HCT116 (cell line): ENCODE results near the gene HAND2. TPM values are rescaled to one million over a fixed set of nuclear protein-coding genes. Genes with fewer than 3 reads are reported as not detected.

ENCODE experiments used
- ATAC-seq: fragments of 200-7000 bp; cut with Tn5 transposase; 2 replicates; pipeline ENCODE4 v1.9.1; 2020; ENCODE audit warnings: mild to moderate bottlenecking, moderate library complexity
- BruUV-seq: library from RNA; stranded (reverse); fragments of 400-500 nt; replicated peaks from 2 replicates; lab custom pipeline; 2021; lab: Mats Ljungman, UMichigan
- CTCF ChIA-PET: fragments of 300-600 bp; sonication (Branson Sonifier 250); formaldehyde crosslinking; loops from one replicate; lab custom pipeline; 2021; ENCODE audit warnings: antibody characterized with exemption; lab: Charles Lee
- POLR2A ChIA-PET: fragments of 300-600, 350-600 bp; sonication (Branson Sonifier 250); formaldehyde crosslinking; loops from one replicate; lab custom pipeline; 2021; ENCODE audit warnings: antibody characterized with exemption; lab: Charles Lee
- RAD21 ChIA-PET, 2 experiments: fragments of 300-600 bp; sonication (Branson Sonifier 250); formaldehyde crosslinking; loops; one replicate each; lab custom pipeline; 2023; ENCODE audit warnings: low total read pairs in 2 of 2; ENCODE audit not compliant: uncharacterized antibody in 2 of 2, unreplicated experiment in 2 of 2, low non-redundant PET in 1 of 2; lab: Charles Lee
- DNase-seq: peaks from one replicate; pipeline ENCODE4 v3.0.0-alpha.2; 2010; ENCODE audit warnings: low read depth, low spot score
- H2AFZ ChIP-seq: fragments of 200-600 bp; shearing (Covaris generic), sonication (generic); 2 replicates; pipeline ENCODE4 v1.6.1; 2017; ENCODE audit warnings: low read depth, mixed run types, mixed read lengths, antibody characterized with exemption, low read length; ENCODE audit not compliant: poor library complexity, severe bottlenecking
- H3K27ac ChIP-seq: 2 replicates; pipeline ENCODE4 v1.5.1; 2012; ENCODE audit warnings: low read depth, low read length
- H3K27me3 ChIP-seq: fragments of 200-600 bp; sonication (generic); 2 replicates; pipeline ENCODE4 v1.6.1; 2016; ENCODE audit warnings: mixed run types, low read length, mixed read lengths; ENCODE audit not compliant: insufficient read depth
- H3K36me3 ChIP-seq, 2 experiments: fragments of 200-500 bp in 1 of 2; fragments of 200-600 bp in 1 of 2; sonication (Bioruptor generic) in 1 of 2; sonication (generic) in 1 of 2; 2 replicates each; pipeline versions ENCODE4 v1.5.1 to v1.6.1; 2014 to 2016; ENCODE audit warnings: low read length in 2 of 2, inconsistent platforms in 1 of 2, mixed read lengths in 1 of 2, mixed run types in 1 of 2; ENCODE audit not compliant: insufficient read depth in 2 of 2, control insufficient read depth in 1 of 2
- H3K4me1 ChIP-seq, 2 experiments: fragments of 200-600 bp in 1 of 2; sonication (generic) in 1 of 2; 2 replicates each; pipeline versions ENCODE4 v1.5.1 to v1.6.1; 2012 to 2017; ENCODE audit warnings: low read length in 2 of 2, inconsistent platforms in 1 of 2, mild to moderate bottlenecking in 1 of 2, mixed read lengths in 1 of 2, mixed run types in 1 of 2, moderate library complexity in 1 of 2; ENCODE audit not compliant: insufficient read depth in 2 of 2, control insufficient read depth in 1 of 2
- H3K4me2 ChIP-seq: fragments of 200-600 bp; sonication (generic); 2 replicates; pipeline ENCODE4 v1.6.1; 2017; ENCODE audit warnings: mixed run types, low read length, mixed read lengths
- H3K4me3 ChIP-seq, 2 experiments: fragments of 200-600 bp in 1 of 2; sonication (generic) in 1 of 2; replicated peaks in 1 of 2; 2 replicates each; pipeline ENCODE4 v1.5.1; 2011 to 2016; ENCODE audit warnings: low read length in 2 of 2, control low read depth in 1 of 2, low read depth in 1 of 2, mild to moderate bottlenecking in 1 of 2, mixed read lengths in 1 of 2, mixed run types in 1 of 2
- H3K79me2 ChIP-seq: fragments of 200-600 bp; sonication (generic); 2 replicates; pipeline ENCODE4 v1.6.1; 2017; ENCODE audit warnings: mild to moderate bottlenecking, mixed run types, low read length, moderate library complexity, mixed read lengths; ENCODE audit not compliant: insufficient read depth
- H3K9ac ChIP-seq: fragments of 200-600 bp; sonication (generic); 2 replicates; pipeline ENCODE4 v1.6.1; 2016; ENCODE audit warnings: low read length, mixed read lengths
- H3K9me2 ChIP-seq: fragments of 200-600 bp; sonication (generic), shearing (Covaris generic); 2 replicates; pipeline ENCODE4 v1.6.1; 2017; ENCODE audit warnings: mixed run types, mild to moderate bottlenecking, moderate library complexity; ENCODE audit not compliant: insufficient read depth
- H3K9me3 ChIP-seq, 2 experiments: fragments of 200-500 bp in 1 of 2; fragments of 200-600 bp in 1 of 2; sonication (Bioruptor generic) in 1 of 2; sonication (generic) in 1 of 2; 2 replicates each; pipeline ENCODE4 v1.6.1; 2014 to 2017; ENCODE audit warnings: low read length in 2 of 2, mixed read lengths in 2 of 2, inconsistent platforms in 1 of 2, low read depth in 1 of 2, mild to moderate bottlenecking in 1 of 2, mixed run types in 1 of 2, moderate library complexity in 1 of 2; ENCODE audit not compliant: control insufficient read depth in 1 of 2, insufficient read depth in 1 of 2
- H4K20me1 ChIP-seq: fragments of 200-600 bp; sonication (generic), shearing (Covaris generic); 2 replicates; pipeline ENCODE4 v1.6.1; 2017; ENCODE audit warnings: mixed run types, mild to moderate bottlenecking, moderate library complexity; ENCODE audit not compliant: insufficient read depth
- ATF3 ChIP-seq: IDR thresholded peaks from 2 replicates; pipeline ENCODE4 v1.6.1; 2012
- CBX3 ChIP-seq: IDR thresholded peaks from 2 replicates; pipeline ENCODE4 v1.6.1; 2012; ENCODE audit warnings: low read depth
- CTCF ChIP-seq, 3 experiments: fragments of 200-600 bp in 1 of 3; sonication (generic) in 1 of 3; IDR thresholded peaks in 2 of 3; conservative IDR thresholded peaks in 1 of 3; 2 replicates each; pipeline ENCODE4 v1.5.1; 2012 to 2017; ENCODE audit warnings: low read depth in 2 of 3, low read length in 2 of 3, antibody characterized with exemption in 1 of 3, borderline replicate concordance in 1 of 3, control low read depth in 1 of 3, mild to moderate bottlenecking in 1 of 3, mixed read lengths in 1 of 3, mixed run types in 1 of 3, moderate library complexity in 1 of 3; ENCODE audit not compliant: insufficient read depth in 1 of 3
- EGR1 ChIP-seq: IDR thresholded peaks from 2 replicates; pipeline ENCODE4 v1.6.1; 2012; ENCODE audit warnings: low read depth
- ELF1 ChIP-seq: IDR thresholded peaks from 2 replicates; pipeline ENCODE4 v1.6.1; 2012; ENCODE audit warnings: low read depth, borderline replicate concordance
- EZH2 ChIP-seq: fragments of 200-600 bp; sonication (generic); IDR thresholded peaks from 2 replicates; pipeline ENCODE4 v1.6.1; 2017; ENCODE audit warnings: antibody characterized with exemption, mixed run types
- FOSL1 ChIP-seq: IDR thresholded peaks from 2 replicates; pipeline ENCODE4 v1.6.1; 2012; ENCODE audit warnings: low read depth
- JUND ChIP-seq: IDR thresholded peaks from 2 replicates; pipeline ENCODE4 v1.6.1; 2012
- MAX ChIP-seq: IDR thresholded peaks from 2 replicates; pipeline ENCODE4 v1.6.1; 2012
- POLR2A ChIP-seq: IDR thresholded peaks from 2 replicates; pipeline ENCODE4 v1.7.0; 2011; ENCODE audit warnings: borderline replicate concordance; ENCODE audit not compliant: insufficient read depth, insufficient read length; ENCODE audit errors: extremely low read depth
- REST ChIP-seq: IDR thresholded peaks from 2 replicates; pipeline ENCODE4 v1.6.1; 2012; ENCODE audit warnings: low read depth
- SIN3A ChIP-seq: IDR thresholded peaks from 2 replicates; pipeline ENCODE4 v1.6.1; 2012; ENCODE audit warnings: low read depth
- SP1 ChIP-seq: IDR thresholded peaks from 2 replicates; pipeline ENCODE4 v1.6.1; 2012; ENCODE audit warnings: low read depth
- TCF7L2 ChIP-seq: IDR thresholded peaks from 2 replicates; pipeline ENCODE4 v1.7.0; 2011; ENCODE audit warnings: borderline replicate concordance, inconsistent platforms; ENCODE audit not compliant: insufficient read depth, insufficient read length; ENCODE audit errors: extremely low read depth
- ZBTB33 ChIP-seq: IDR thresholded peaks from 2 replicates; pipeline ENCODE4 v1.6.1; 2011; ENCODE audit warnings: mild to moderate bottlenecking, low read length, moderate library complexity; ENCODE audit not compliant: insufficient replicate concordance; ENCODE audit errors: extremely low read depth
- ZFX ChIP-seq: fragments of 450-650 bp; IDR thresholded peaks from 2 replicates; pipeline ENCODE4 v1.6.1; 2017
- ZNF274 ChIP-seq: fragments of 200-500 bp; sonication (Bioruptor generic); IDR thresholded peaks from 2 replicates; pipeline ENCODE4 v1.6.1; 2014; ENCODE audit warnings: mild to moderate bottlenecking, low read depth, low read length, inconsistent platforms
- intact Hi-C: fragments of 100-400 bp; cut with micrococcal nuclease; formaldehyde crosslinking; loops from 2 replicates; pipeline ENCODE4 v1.10.0; 2022
- total RNA-seq: library from RNA; stranded (reverse); gene quantifications from one replicate; pipeline ENCODE4 v1.2.1, GENCODE V29; 2021; ENCODE audit not compliant: unreplicated experiment

Gene HAND2
- total RNA-seq, 1 experiment from 2014 or later = not detected

- POLR2A ChIA-PET = no interaction called here
- CTCF ChIA-PET = no interaction called here
These were observed 47.9 kb upstream of the HAND2 start for GRCh38 chr4:173577963-173578362.

More at GRCh38 chr4:173577963-173578362, 47.9 kb upstream of the HAND2 start:
- H3K4me1 ChIP-seq = no peaks in the 10 kb centered on the region
- no peaks in the 10 kb centered on the region for H3K36me3 ChIP-seq
- TF ChIP-seq ELF1 = no peak
- no peak for TF ChIP-seq ZNF274
- TF ChIP-seq CTCF (IDR thresholded peaks at IDR 0.05 in 2 of 3, conservative IDR thresholded peaks at IDR 0.05 in 1 of 3; ENCODE audit: borderline replicate concordance in 1 of 3, insufficient read depth in 1 of 3, low read depth in 2 of 3, low read length in 2 of 3) = no peak
- TF ChIP-seq MAX = no peak
- no peak for TF ChIP-seq ATF3
- no peak for TF ChIP-seq POLR2A
- TF ChIP-seq SP1 = no peak
- no peak for TF ChIP-seq TCF7L2
- no peak for TF ChIP-seq REST
- no peak for TF ChIP-seq CBX3
- no peak for TF ChIP-seq ZBTB33
- TF ChIP-seq EZH2 = no peak
- TF ChIP-seq ZFX = no peak
- TF ChIP-seq SIN3A = no peak
- TF ChIP-seq EGR1 = no peak
- no peak for TF ChIP-seq JUND
- TF ChIP-seq FOSL1 = no peak
- peaks cover 4% of the 10 kb centered on the region; the same call in 1 of the 2 replicates for H3K27me3 ChIP-seq
- H3K9me2 ChIP-seq = no peaks in the 10 kb centered on the region
- DNase-seq (no peak), ATAC-seq (no peak)
- H3K4me2 ChIP-seq = no peak overlapping the region
- no peaks in the 10 kb centered on the region for H3K9me3 ChIP-seq
- BruUV-seq = no TSS peak
- intact Hi-C loops = no loop called here
- no peaks in the 10 kb centered on the region for H4K20me1 ChIP-seq
- H3K79me2 ChIP-seq = no peaks in the 10 kb centered on the region
- no peak overlapping the region for H3K4me3 ChIP-seq
- no peak overlapping the region for H3K27ac ChIP-seq
- H2AFZ ChIP-seq = no peak overlapping the region
- no peak overlapping the region for H3K9ac ChIP-seq
- RAD21 ChIA-PET = no interaction called here
